H1 (cell line): ENCODE results near the gene ZNF581. TPM values are rescaled to one million over a fixed set of nuclear protein-coding genes. Genes with fewer than 3 reads are reported as not detected.
A peak's percentile ranks its signal among the peaks of the same experiment; 100 is the strongest.

Experiments
- CTCF ChIA-PET: fragments of 300-600 bp; sonication (Branson Sonifier 250); formaldehyde crosslinking; loops from one replicate; lab custom pipeline; 2021; ENCODE audit not compliant: partially characterized antibody; lab: Charles Lee
- POLR2A ChIA-PET: fragments of 300-600 bp; sonication (Branson Sonifier 250); formaldehyde crosslinking; loops from one replicate; lab custom pipeline; 2021; ENCODE audit warnings: inconsistent platforms; ENCODE audit not compliant: partially characterized antibody; lab: Charles Lee
- DNase-seq, 2 experiments: peaks; one replicate each; pipeline versions ENCODE4 v3.0.0 to v3.0.0-alpha.2; 2010 to 2022; ENCODE audit warnings: low spot score in 2 of 2, low read depth in 1 of 2, mixed read lengths in 1 of 2
- FAIRE-seq: peaks from 2 replicates; lab custom pipeline; 2011; peaks lifted over from hg19 to GRCh38; lab: Jason Lieb, UNC
- H2AFZ ChIP-seq: 2 replicates; pipeline ENCODE4 v1.8.1; 2012; ENCODE audit warnings: low read length, inconsistent platforms
- H2AK5ac ChIP-seq: 2 replicates; pipeline ENCODE4 v1.6.1; 2013; ENCODE audit warnings: low read depth, low read length
- H2BK120ac ChIP-seq: replicated peaks from 2 replicates; pipeline ENCODE3; 2013; ENCODE audit warnings: low read depth, low read length, inconsistent platforms
- H2BK12ac ChIP-seq: 2 replicates; pipeline ENCODE4 v1.6.1; 2013; ENCODE audit warnings: low read depth, low read length
- H2BK15ac ChIP-seq: 2 replicates; pipeline ENCODE4 v1.6.1; 2013; ENCODE audit warnings: low read length
- H2BK20ac ChIP-seq: 2 replicates; pipeline ENCODE4 v1.6.1; 2013; ENCODE audit warnings: low read length
- H2BK5ac ChIP-seq: 2 replicates; pipeline ENCODE4 v1.6.1; 2013; ENCODE audit warnings: low read depth, low read length
- H3K14ac ChIP-seq: 2 replicates; pipeline ENCODE4 v1.6.1; 2013; ENCODE audit warnings: inconsistent platforms; ENCODE audit not compliant: insufficient read length
- H3K18ac ChIP-seq: 2 replicates; pipeline ENCODE4 v1.6.1; 2013; ENCODE audit warnings: low read length; ENCODE audit errors: extremely low read depth
- H3K23ac ChIP-seq: 2 replicates; pipeline ENCODE4 v1.6.1; 2013; ENCODE audit warnings: inconsistent platforms; ENCODE audit not compliant: insufficient read length
- H3K23me2 ChIP-seq: 2 replicates; pipeline ENCODE4 v1.6.1; 2013; ENCODE audit warnings: low read depth, low read length
- H3K27ac ChIP-seq: 2 replicates; pipeline ENCODE4 v1.6.1; 2011; ENCODE audit warnings: low read depth, low read length, inconsistent platforms
- H3K27me3 ChIP-seq, 4 experiments: replicated peaks in 1 of 4; 1 replicate in 1 of 4; 2 replicates in 3 of 4; pipeline versions ENCODE4 v1.6.1 to v1.8.1; 2011 to 2013; ENCODE audit warnings: low read length in 3 of 4, mild to moderate bottlenecking in 3 of 4, inconsistent platforms in 2 of 4, mixed read lengths in 2 of 4, moderate library complexity in 1 of 4; ENCODE audit not compliant: control insufficient read depth in 3 of 4, insufficient read depth in 3 of 4; ENCODE audit errors: extremely low read depth in 1 of 4
- H3K36me3 ChIP-seq, 4 experiments: 2 replicates each; pipeline versions ENCODE4 v1.6.1 to v1.8.1; 2011 to 2013; ENCODE audit warnings: mild to moderate bottlenecking in 4 of 4, low read length in 3 of 4, moderate library complexity in 2 of 4, control low read depth in 1 of 4, inconsistent platforms in 1 of 4; ENCODE audit not compliant: insufficient read depth in 4 of 4, control insufficient read depth in 2 of 4
- H3K4ac ChIP-seq: replicated peaks from 2 replicates; pipeline ENCODE3; 2013; ENCODE audit warnings: low read length, low read depth, mixed read lengths, inconsistent platforms; ENCODE audit not compliant: insufficient read length
- H3K4me1 ChIP-seq, 4 experiments: replicated peaks in 1 of 4; 1 replicate in 1 of 4; 2 replicates in 3 of 4; pipeline versions ENCODE4 v1.6.1 to v1.8.1; 2011 to 2013; ENCODE audit warnings: low read length in 3 of 4, inconsistent platforms in 2 of 4, mixed read lengths in 1 of 4; ENCODE audit not compliant: insufficient read depth in 4 of 4, control insufficient read depth in 3 of 4
- H3K4me2 ChIP-seq, 2 experiments: 2 replicates each; pipeline versions ENCODE4 v1.6.1 to v1.8.1; 2011 to 2013; ENCODE audit warnings: low read depth in 2 of 2, low read length in 2 of 2, control low read depth in 1 of 2, inconsistent platforms in 1 of 2, mild to moderate bottlenecking in 1 of 2; ENCODE audit not compliant: insufficient read depth in 1 of 2
- H3K4me3 ChIP-seq, 4 experiments: fragments of 200-600, 300-600 bp in 1 of 4; sonication (generic), shearing (Covaris generic), sonication (Bioruptor Twin) in 1 of 4; 2 replicates each; pipeline versions ENCODE4 v1.5.1 to v1.8.1; 2011 to 2016; ENCODE audit warnings: low read length in 4 of 4, low read depth in 3 of 4, control low read depth in 2 of 4, inconsistent platforms in 2 of 4, mild to moderate bottlenecking in 2 of 4, mixed read lengths in 1 of 4, moderate library complexity in 1 of 4; ENCODE audit not compliant: insufficient read depth in 2 of 4; ENCODE audit errors: extremely low read depth in 1 of 4
- H3K56ac ChIP-seq: replicated peaks from 2 replicates; pipeline ENCODE3; 2013; ENCODE audit warnings: low read depth, mild to moderate bottlenecking, mixed read lengths, low read length, inconsistent platforms; ENCODE audit not compliant: insufficient read length
- H3K79me1 ChIP-seq: 2 replicates; pipeline ENCODE4 v1.6.1; 2013; ENCODE audit warnings: low read depth, low read length, control low read depth
- H3K79me2 ChIP-seq, 2 experiments: 2 replicates each; pipeline versions ENCODE4 v1.6.1 to v1.8.1; 2012 to 2013; ENCODE audit warnings: low read length in 2 of 2, mild to moderate bottlenecking in 2 of 2, inconsistent platforms in 1 of 2; ENCODE audit not compliant: insufficient read depth in 2 of 2, control insufficient read depth in 1 of 2
- H3K9ac ChIP-seq, 4 experiments: replicated peaks in 1 of 4; 1 replicate in 1 of 4; 2 replicates in 3 of 4; pipeline versions ENCODE4 v1.6.1 to v1.8.1; 2011 to 2013; ENCODE audit warnings: low read depth in 3 of 4, low read length in 3 of 4, control low read depth in 2 of 4, mild to moderate bottlenecking in 2 of 4, moderate library complexity in 2 of 4, inconsistent platforms in 1 of 4; ENCODE audit errors: extremely low read depth in 1 of 4
- H3K9me3 ChIP-seq, 2 experiments: 2 replicates each; pipeline versions ENCODE4 v1.6.1 to v1.8.1; 2012 to 2013; ENCODE audit warnings: mild to moderate bottlenecking in 2 of 2, moderate library complexity in 2 of 2, control low read depth in 1 of 2, inconsistent platforms in 1 of 2, low read depth in 1 of 2, low read length in 1 of 2, mixed read lengths in 1 of 2; ENCODE audit not compliant: insufficient read depth in 2 of 2
- H4K20me1 ChIP-seq, 2 experiments: replicated peaks in 1 of 2; 2 replicates each; pipeline versions ENCODE3 to v1.8.1; 2011 to 2013; ENCODE audit warnings: inconsistent platforms in 2 of 2, low read length in 2 of 2, mild to moderate bottlenecking in 1 of 2; ENCODE audit not compliant: insufficient read depth in 2 of 2, control insufficient read depth in 1 of 2
- H4K5ac ChIP-seq: 2 replicates; pipeline ENCODE4 v1.6.1; 2013; ENCODE audit warnings: low read length, low read depth, mixed read lengths, inconsistent platforms; ENCODE audit not compliant: insufficient read length
- H4K8ac ChIP-seq: 2 replicates; pipeline ENCODE4 v1.8.0; 2013; ENCODE audit warnings: mild to moderate bottlenecking, moderate library complexity, low read length, inconsistent platforms; ENCODE audit not compliant: insufficient read depth; ENCODE audit errors: extremely low read depth
- H4K91ac ChIP-seq: replicated peaks from 2 replicates; pipeline ENCODE3; 2013; ENCODE audit warnings: low read length, mixed read lengths, inconsistent platforms; ENCODE audit not compliant: insufficient read length
- CHD1 ChIP-seq: IDR thresholded peaks from 2 replicates; pipeline ENCODE4 v1.6.1; 2012; ENCODE audit warnings: low read depth, low read length, improper control_type of control experiment
- POLR2A ChIP-seq, 2 experiments: IDR thresholded peaks; 1 replicate in 1 of 2; 2 replicates in 1 of 2; pipeline ENCODE4 v1.6.1; 2011; ENCODE audit warnings: low read depth in 2 of 2, low read length in 2 of 2, mild to moderate bottlenecking in 2 of 2; ENCODE audit errors: control extremely low read depth in 1 of 2
- POLR2AphosphoS5 ChIP-seq: IDR thresholded peaks from 2 replicates; pipeline ENCODE4 v1.6.1; 2011; ENCODE audit warnings: low read depth, low read length
- WGBS, 2 experiments: shearing (Covaris generic) in 1 of 2; methylation state at CpG; one replicate each; pipeline versions ENCODE4 v1.1.6 to v1.1.7; 2013 to 2015; ENCODE audit warnings: low lambda C conversion rate in 2 of 2, mixed read lengths in 2 of 2, inconsistent platforms in 1 of 2, low coverage in 1 of 2, missing lambda C conversion rate in 1 of 2; ENCODE audit not compliant: insufficient replicate concordance in 2 of 2, insufficient coverage in 1 of 2, insufficient read length in 1 of 2; ENCODE audit errors: extremely low coverage in 1 of 2, missing lambda C conversion rate in 1 of 2; 5-methylcytosine and 5-hydroxymethylcytosine counted together
- polyA plus RNA-seq, 7 experiments: library from polyadenylated mRNA; depleted of rRNA in 3 of 7; stranded (reverse) in 5 of 7; unstranded in 2 of 7; fragments of >200 nt in 5 of 7; fragments of 200-250 nt in 2 of 7; gene quantifications; 1 replicate in 5 of 7; 2 replicates in 1 of 7; 4 replicates in 1 of 7; pipeline versions ENCODE4 v1.2.1 to v1.2.3, GENCODE V29; 2011 to 2013; ENCODE audit warnings: missing spikeins in 2 of 7, mixed read lengths in 2 of 7
- total RNA-seq: library from RNA; stranded (reverse); fragmentation: NEBNext Ultra II Directional; extraction: Animal tissue kit (Norgen Biotek cat#: 25700); gene quantifications from 2 replicates; pipeline ENCODE4 v1.2.1, GENCODE V29; 2021

Gene ZNF581
- total and polyA plus RNA-seq, 2 of the 8 experiments (the other 6 are each of a cell fraction or from before 2014, with no cell fraction given), result 73.0 to 76.1 TPM

DNA sequence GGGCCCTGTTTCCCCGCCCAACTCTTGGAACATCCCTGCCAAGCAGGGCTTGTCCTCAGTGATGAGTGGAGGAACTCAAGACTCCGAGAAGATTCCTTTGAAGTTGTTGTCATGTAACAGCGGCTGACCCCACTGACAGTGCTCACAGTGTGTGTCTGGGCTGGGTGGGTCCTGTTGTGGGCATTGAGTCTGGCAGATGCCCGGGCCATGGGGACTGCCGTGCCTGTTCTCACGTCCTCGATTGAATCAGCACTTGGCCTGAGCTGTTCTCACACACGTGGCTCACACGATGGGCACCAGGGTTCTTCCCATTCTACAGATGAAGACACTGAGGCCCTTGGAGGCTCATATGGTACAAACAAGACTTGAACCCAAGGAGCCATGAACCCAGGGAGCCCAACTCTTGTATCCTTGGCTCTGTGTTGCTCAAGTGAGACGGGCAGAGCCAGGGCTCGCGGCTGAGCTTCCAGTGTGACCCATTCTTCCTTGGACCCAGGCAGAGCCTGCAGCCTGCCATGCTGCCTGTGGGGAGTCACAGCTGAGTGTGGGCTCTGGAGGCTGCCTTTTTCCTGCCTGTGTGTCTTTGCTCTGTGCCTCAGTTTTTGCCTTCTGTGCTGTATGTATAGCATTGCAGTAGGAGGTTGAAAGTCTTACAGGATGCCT lies 23.0 kb downstream of the ZNF581 start:
- no peak for DNase-seq
- H3K79me1 ChIP-seq, result peaks cover 15% of the 10 kb centered on the region
- no peak overlapping the region for H3K4ac ChIP-seq
- H2BK15ac ChIP-seq, result no peak overlapping the region
- no peak overlapping the region for H4K5ac ChIP-seq
- H3K9me3 ChIP-seq, result no peaks in the 10 kb centered on the region
- no peaks in the 10 kb centered on the region for H3K27me3 ChIP-seq
- no peak overlapping the region for H2AFZ ChIP-seq
- H3K14ac ChIP-seq, result no peak overlapping the region
- H3K23ac ChIP-seq, result no peak overlapping the region
- H3K4me1 ChIP-seq, result peaks cover 0 to 5% (median 2%) of the 10 kb centered on the region in 4 experiments; a peak in 5 of 7 replicates
- H3K36me3 ChIP-seq, result peaks cover 54 to 77% (median 66%) of the 10 kb centered on the region in 4 experiments
- no peak overlapping the region for H3K27ac ChIP-seq
- ChIA-PET CTCF (no interaction called here), POLR2A (interaction anchor here (0.7 to 7.1 kb wide), 5 partner anchors 8 to 27 kb away, joined by 3 to 75 read pairs (median 3); partner anchors contain the start of gene U2AF2)
- no peak overlapping the region for H2BK12ac ChIP-seq
- H4K20me1 ChIP-seq, result peaks cover 43 to 56% of the 10 kb centered on the region in 2 experiments
- no peak overlapping the region for H4K91ac ChIP-seq
- H3K4me2 ChIP-seq, result no peak overlapping the region
- 95% methylated on average over 12 of the region's 12 CpGs; no CpG with 5 or more reads in 1 of the 2 experiments for WGBS, 2 experiments
- no peak overlapping the region for H2BK5ac ChIP-seq
- H2BK20ac ChIP-seq, result no peak overlapping the region
- peaks cover 7 to 69% of the 10 kb centered on the region in 2 experiments; a peak in 3 of 4 replicates for H3K79me2 ChIP-seq
- H2BK120ac ChIP-seq, result no peak overlapping the region
- no peak overlapping the region for H4K8ac ChIP-seq
- no peak for FAIRE-seq
- H3K23me2 ChIP-seq, result no peaks in the 10 kb centered on the region
- no peak overlapping the region for H2AK5ac ChIP-seq
- TF ChIP-seq CHD1 (no peak), POLR2A (IDR thresholded peaks at IDR 0.05; ENCODE audit: control extremely low read depth in 1 of 2, low read depth in 2 of 2, low read length in 2 of 2) (peak in 1 of 2 experiments; percentile 22; a peak in 1 of 3 replicates), POLR2AphosphoS5 (0 out of 2 replicates have a peak, but pooled peaks have one; percentile 5)
- no peak overlapping the region for H3K18ac ChIP-seq
- no peak overlapping the region for H3K9ac ChIP-seq
- no peak overlapping the region for H3K4me3 ChIP-seq
- no peak overlapping the region for H3K56ac ChIP-seq
